Mesothelial cell of epicardium (in vitro differentiated cells): ENCODE measurements around the gene SNRK. TPM values are rescaled to one million over a fixed set of nuclear protein-coding genes. Genes with fewer than 3 reads are reported as not detected.

Experiments used
- DNase-seq, 2 experiments: peaks; one replicate each; pipeline ENCODE4 v3.0.0; 2021; ENCODE audit warnings: low spot score in 2 of 2; ENCODE audit not compliant: unreplicated experiment in 2 of 2
- H3K27ac Mint-ChIP-seq: 2 replicates; pipeline ENCODE4 v1.8.0; 2021; ENCODE audit warnings: mixed read lengths
- H3K27me3 Mint-ChIP-seq: 2 replicates; pipeline ENCODE4 v1.8.0; 2021; ENCODE audit warnings: low read depth, mixed read lengths
- H3K36me3 Mint-ChIP-seq: 2 replicates; pipeline ENCODE4 v1.8.0; 2021; ENCODE audit warnings: mixed read lengths
- H3K4me1 Mint-ChIP-seq: 2 replicates; pipeline ENCODE4 v1.8.0; 2021; ENCODE audit warnings: mixed read lengths
- H3K4me3 Mint-ChIP-seq: 2 replicates; pipeline ENCODE4 v1.8.0; 2021; ENCODE audit warnings: mild to moderate bottlenecking, moderate library complexity, mixed read lengths
- H3K9me3 Mint-ChIP-seq: 2 replicates; pipeline ENCODE4 v1.8.0; 2021; ENCODE audit warnings: mixed read lengths
- total RNA-seq: library from RNA; stranded (reverse); gene quantifications from 3 replicates; pipeline ENCODE4 v1.2.1, GENCODE V29; 2021
- TF ChIP-seq, protein P1 (sequence below): fragments of 200-600 bp; sonication (generic); IDR thresholded peaks from one replicate; pipeline ENCODE4 v1.5.0; 2021; ENCODE audit warnings: antibody characterized with exemption; ENCODE audit not compliant: unreplicated experiment

SNRK gene
- total RNA-seq, 1 donor from 2014 or later: 19.3 TPM

DNA sequence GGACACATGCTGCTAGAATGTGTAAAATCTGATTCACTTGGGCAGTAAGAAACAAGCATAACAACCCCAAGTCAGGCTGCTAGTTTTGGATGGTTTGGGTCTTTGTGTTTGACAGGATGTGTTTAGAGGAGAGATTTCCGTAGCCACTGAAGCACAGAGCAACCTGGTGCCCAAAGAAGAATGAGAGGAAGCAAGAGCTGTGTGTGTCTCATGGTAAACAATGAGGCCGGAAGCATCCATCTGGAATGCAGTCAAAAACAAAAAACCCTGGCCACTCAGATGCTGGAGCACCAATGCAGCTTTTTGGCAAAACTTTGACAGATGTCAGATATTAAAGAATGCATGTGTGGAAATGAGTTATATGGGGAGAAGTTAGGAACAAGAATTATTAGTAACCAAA, 39.4 kb upstream of the SNRK start:
- peaks cover 5% of the 10 kb centered on the region for H3K9me3 Mint-ChIP-seq
- no peaks in the 10 kb centered on the region for H3K36me3 Mint-ChIP-seq
- H3K27ac Mint-ChIP-seq: no peak overlapping the region
- no peaks in the 10 kb centered on the region for H3K4me1 Mint-ChIP-seq
- no peak for DNase-seq
- TF ChIP-seq, protein P1, sequence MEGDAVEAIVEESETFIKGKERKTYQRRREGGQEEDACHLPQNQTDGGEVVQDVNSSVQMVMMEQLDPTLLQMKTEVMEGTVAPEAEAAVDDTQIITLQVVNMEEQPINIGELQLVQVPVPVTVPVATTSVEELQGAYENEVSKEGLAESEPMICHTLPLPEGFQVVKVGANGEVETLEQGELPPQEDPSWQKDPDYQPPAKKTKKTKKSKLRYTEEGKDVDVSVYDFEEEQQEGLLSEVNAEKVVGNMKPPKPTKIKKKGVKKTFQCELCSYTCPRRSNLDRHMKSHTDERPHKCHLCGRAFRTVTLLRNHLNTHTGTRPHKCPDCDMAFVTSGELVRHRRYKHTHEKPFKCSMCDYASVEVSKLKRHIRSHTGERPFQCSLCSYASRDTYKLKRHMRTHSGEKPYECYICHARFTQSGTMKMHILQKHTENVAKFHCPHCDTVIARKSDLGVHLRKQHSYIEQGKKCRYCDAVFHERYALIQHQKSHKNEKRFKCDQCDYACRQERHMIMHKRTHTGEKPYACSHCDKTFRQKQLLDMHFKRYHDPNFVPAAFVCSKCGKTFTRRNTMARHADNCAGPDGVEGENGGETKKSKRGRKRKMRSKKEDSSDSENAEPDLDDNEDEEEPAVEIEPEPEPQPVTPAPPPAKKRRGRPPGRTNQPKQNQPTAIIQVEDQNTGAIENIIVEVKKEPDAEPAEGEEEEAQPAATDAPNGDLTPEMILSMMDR: no peak
- H3K27me3 Mint-ChIP-seq: peaks cover 34% of the 10 kb centered on the region
- no peak overlapping the region for H3K4me3 Mint-ChIP-seq

DNA sequence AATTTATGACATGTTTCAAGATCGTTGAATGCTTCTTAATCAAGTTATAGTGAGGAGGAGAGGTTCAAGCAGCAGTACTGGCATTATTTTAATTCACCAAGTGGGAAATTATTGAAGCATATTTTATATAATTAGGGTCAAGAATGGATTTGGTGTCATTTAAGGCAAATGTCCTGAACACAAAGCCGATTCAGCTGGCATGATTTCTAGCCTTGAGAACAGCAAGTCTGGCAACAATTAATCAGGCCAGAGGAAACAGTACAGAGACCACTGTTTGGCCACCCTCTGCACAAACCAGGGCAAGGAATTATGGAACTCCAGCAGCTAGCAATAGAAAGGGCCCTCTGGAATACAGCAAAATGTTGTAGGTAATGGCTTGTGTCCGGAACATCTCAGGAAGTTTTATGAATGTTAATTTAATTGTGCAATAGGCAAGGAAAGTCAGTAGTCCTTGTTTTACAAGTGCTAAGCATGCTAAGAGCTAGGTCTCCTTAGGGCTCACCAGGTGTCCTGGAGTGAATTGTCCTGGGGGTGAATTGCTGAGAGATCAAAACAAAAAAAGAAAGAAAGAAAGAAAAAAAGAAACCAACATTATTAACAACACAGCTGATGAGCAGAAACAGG, 38.7 kb upstream of the SNRK start:
- Mint-ChIP-seq H3K4me3 (no peak overlapping the region), H3K27ac (no peak overlapping the region), H3K36me3 (no peaks in the 10 kb centered on the region), H3K9me3 (peaks cover 5% of the 10 kb centered on the region), H3K4me1 (no peaks in the 10 kb centered on the region), H3K27me3 (peaks cover 34% of the 10 kb centered on the region)
- TF ChIP-seq, protein P1: no peak
- DNase-seq: no peak

DNA sequence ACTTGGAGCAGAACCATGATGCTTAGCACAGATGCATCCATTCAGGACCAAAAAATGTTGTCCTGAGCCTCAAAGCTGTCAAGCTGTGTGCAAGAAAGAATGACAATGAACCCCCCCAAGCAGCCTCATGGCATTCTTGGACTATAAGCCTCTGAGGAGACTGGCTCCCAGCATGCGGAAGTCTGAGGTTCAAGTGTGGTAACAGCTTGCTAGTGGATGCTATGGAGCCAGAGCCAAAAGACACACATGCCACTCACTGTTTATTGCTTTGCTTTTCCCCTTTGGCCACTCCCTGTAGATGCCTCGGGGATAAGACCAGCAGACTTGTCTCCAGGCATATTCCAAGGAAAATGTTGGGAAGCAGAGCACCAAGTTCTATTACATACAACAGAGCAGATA, 38.2 kb upstream of the SNRK start:
- TF ChIP-seq, protein P1: no peak
- Mint-ChIP-seq H3K36me3 (no peaks in the 10 kb centered on the region), H3K27me3 (peaks cover 34% of the 10 kb centered on the region), H3K27ac (no peak overlapping the region), H3K9me3 (peaks cover 5% of the 10 kb centered on the region), H3K4me3 (no peak overlapping the region), H3K4me1 (no peaks in the 10 kb centered on the region)
- DNase-seq: no peak

DNA sequence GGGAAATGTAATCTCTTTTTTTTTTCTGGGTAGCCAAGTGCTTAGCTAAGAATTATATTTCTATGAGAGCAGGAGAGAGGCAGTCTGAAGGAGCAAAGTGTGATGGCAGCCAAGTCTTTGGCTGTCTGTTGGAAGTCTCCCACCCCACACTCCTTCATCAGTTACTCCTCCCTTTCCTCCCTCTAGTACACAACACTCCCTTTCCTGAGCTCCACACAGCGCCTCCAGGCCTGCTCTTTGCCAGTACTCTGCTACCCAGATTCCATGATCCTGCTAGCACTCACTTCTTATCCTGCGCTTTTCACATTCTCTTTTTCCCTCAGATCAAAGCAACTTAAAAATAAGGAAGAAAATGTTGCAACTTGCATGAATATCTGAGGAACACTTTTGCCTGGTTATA, 37.4 kb upstream of the SNRK start:
- Mint-ChIP-seq H3K36me3 (no peaks in the 10 kb centered on the region), H3K9me3 (peaks cover 4% of the 10 kb centered on the region), H3K27me3 (peaks cover 33% of the 10 kb centered on the region), H3K27ac (no peak overlapping the region), H3K4me3 (no peak overlapping the region), H3K4me1 (no peaks in the 10 kb centered on the region)
- no peak for DNase-seq
- TF ChIP-seq, protein P1: no peak

DNA sequence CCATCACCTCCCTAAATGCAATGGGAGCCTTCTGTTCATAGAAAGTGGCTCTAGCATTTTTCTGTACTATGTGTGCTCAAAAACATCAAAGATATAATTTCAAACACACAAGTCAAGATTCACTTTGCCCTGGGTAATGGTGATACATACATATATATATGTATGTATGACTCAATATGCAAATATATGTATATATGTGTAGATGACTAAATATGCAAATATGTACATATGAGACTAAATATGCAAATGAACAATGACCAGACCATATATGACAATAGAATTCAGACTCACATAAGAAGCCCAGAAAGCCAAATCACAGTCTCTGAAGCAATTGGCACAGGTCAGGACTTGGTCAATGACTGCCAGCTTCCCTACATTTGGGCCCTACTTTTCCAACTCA, 36.9 kb upstream of the SNRK start:
- no peak for DNase-seq
- Mint-ChIP-seq H3K4me1 (no peaks in the 10 kb centered on the region), H3K4me3 (no peak overlapping the region), H3K27me3 (peaks cover 29% of the 10 kb centered on the region), H3K36me3 (no peaks in the 10 kb centered on the region), H3K27ac (no peak overlapping the region), H3K9me3 (no peaks in the 10 kb centered on the region)
- TF ChIP-seq, protein P1: no peak

DNA sequence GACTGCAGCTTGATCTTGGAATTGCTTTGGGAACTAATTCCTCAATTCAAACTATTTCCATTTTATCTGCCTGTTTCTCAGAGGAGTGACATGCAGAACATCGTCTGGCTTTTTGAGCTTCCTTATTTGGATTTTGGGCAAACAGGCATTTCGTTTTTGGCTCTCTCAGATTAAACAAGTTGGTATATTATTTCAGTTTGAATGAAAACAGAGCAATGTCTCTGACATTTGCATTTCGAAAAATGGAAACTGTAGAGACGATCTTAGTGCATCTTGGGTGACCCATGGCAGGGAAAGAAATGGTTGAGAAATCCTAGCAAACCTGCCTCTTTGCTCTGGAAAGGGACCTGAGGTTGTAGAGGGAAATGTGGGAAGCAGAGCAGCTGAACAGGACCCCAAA, 33.0 kb upstream of the SNRK start:
- no peak for DNase-seq
- TF ChIP-seq, protein P1: no peak
- Mint-ChIP-seq H3K27ac (no peak overlapping the region), H3K27me3 (peaks cover 11% of the 10 kb centered on the region), H3K9me3 (no peaks in the 10 kb centered on the region), H3K4me1 (no peaks in the 10 kb centered on the region), H3K4me3 (no peak overlapping the region), H3K36me3 (no peaks in the 10 kb centered on the region)
